Ishikawa (cell line): ENCODE data around the gene CPN2.

ENCODE experiments used
- EP300 ChIP-seq: IDR thresholded peaks from 2 replicates; pipeline ENCODE4 v1.6.1; 2012; ENCODE audit warnings: borderline replicate concordance
- MAX ChIP-seq: IDR thresholded peaks from 2 replicates; pipeline ENCODE4 v1.6.1; 2012
- RAD21 ChIP-seq: IDR thresholded peaks from 2 replicates; pipeline ENCODE4 v1.6.1; 2012; ENCODE audit warnings: low read depth
- REST ChIP-seq: IDR thresholded peaks from 2 replicates; pipeline ENCODE4 v1.6.1; 2012; ENCODE audit warnings: low read depth, mild to moderate bottlenecking
- TAF1 ChIP-seq: IDR thresholded peaks from 2 replicates; pipeline ENCODE4 v1.6.1; 2012; ENCODE audit warnings: low read depth, mild to moderate bottlenecking
- TEAD4 ChIP-seq: IDR thresholded peaks from 2 replicates; pipeline ENCODE4 v1.6.1; 2012
- USF1 ChIP-seq: IDR thresholded peaks from 2 replicates; pipeline ENCODE4 v1.6.1; 2012
- YY1 ChIP-seq: IDR thresholded peaks from 2 replicates; pipeline ENCODE4 v1.6.1; 2012; ENCODE audit warnings: low read depth

GRCh38 chr3:194300936-194301335, 50.2 kb downstream of the CPN2 start:
- TF ChIP-seq USF1 (no peak), YY1 (no peak), TAF1 (no peak), REST (no peak), TEAD4 (no peak), RAD21 (no peak), MAX (no peak), EP300 (no peak)
